WTC11 (cell line): ENCODE measurements around the gene TAOK3. TPM values are rescaled to one million over a fixed set of nuclear protein-coding genes. Genes with fewer than 3 reads are reported as not detected.

Experiments
- ATAC-seq: fragments of 200-7000 bp; cut with Tn5 transposase; 2 replicates; pipeline ENCODE4 v1.10.0; 2021; ENCODE audit warnings: mild to moderate bottlenecking, moderate library complexity
- CTCF ChIA-PET: fragments of 300-600 bp; sonication (Branson Sonifier 250); formaldehyde crosslinking; loops from one replicate; lab custom pipeline; 2021; ENCODE audit warnings: antibody characterized with exemption; lab: Charles Lee
- POLR2A ChIA-PET: fragments of 350-600 bp; sonication (Branson Sonifier 250); formaldehyde crosslinking; loops from one replicate; lab custom pipeline; 2021; ENCODE audit warnings: antibody characterized with exemption; lab: Charles Lee
- DNase-seq: peaks from one replicate; pipeline ENCODE4 v3.0.0; 2021; ENCODE audit warnings: low spot score
- H3K27ac Mint-ChIP-seq: 2 replicates; pipeline ENCODE4 v1.8.0; 2021; ENCODE audit warnings: mixed read lengths
- H3K27me3 Mint-ChIP-seq: 2 replicates; pipeline ENCODE4 v1.8.0; 2021; ENCODE audit warnings: low read depth, mild to moderate bottlenecking, moderate library complexity, mixed read lengths
- H3K36me3 Mint-ChIP-seq: 2 replicates; pipeline ENCODE4 v1.8.0; 2021; ENCODE audit warnings: mixed read lengths
- H3K4me1 Mint-ChIP-seq: 2 replicates; pipeline ENCODE4 v1.8.0; 2022; ENCODE audit warnings: mixed read lengths
- H3K4me3 Mint-ChIP-seq: 2 replicates; pipeline ENCODE4 v1.8.0; 2021; ENCODE audit warnings: mild to moderate bottlenecking, moderate library complexity, mixed read lengths
- H3K9me3 Mint-ChIP-seq: 2 replicates; pipeline ENCODE4 v1.8.0; 2021; ENCODE audit warnings: mixed read lengths
- EMX1 ChIP-seq: fragments of 250-450 bp; sonication (Bioruptor Pico); IDR thresholded peaks from 2 replicates; pipeline ENCODE4 v1.8.0; 2021; ENCODE audit warnings: mild to moderate bottlenecking
- ETV6 ChIP-seq: sonication (generic); formaldehyde crosslinking; IDR thresholded peaks from 2 replicates; pipeline ENCODE4 v1.8.1; 2022; ENCODE audit warnings: mild to moderate bottlenecking, missing genetic modification reagents
- FOXJ3 ChIP-seq: sonication (generic); formaldehyde crosslinking; IDR thresholded peaks from 2 replicates; pipeline ENCODE4 v1.9.0; 2021; ENCODE audit warnings: missing genetic modification reagents, mild to moderate bottlenecking, borderline replicate concordance
- FOXP1 ChIP-seq: sonication (generic); formaldehyde crosslinking; IDR thresholded peaks from 2 replicates; pipeline ENCODE4 v1.8.0; 2022; ENCODE audit warnings: missing genetic modification reagents, mild to moderate bottlenecking, moderate library complexity, borderline replicate concordance
- JUN ChIP-seq: sonication (generic); formaldehyde crosslinking; IDR thresholded peaks from 2 replicates; pipeline ENCODE4 v1.8.0; 2023; ENCODE audit warnings: mild to moderate bottlenecking, missing genetic modification reagents
- NFATC4 ChIP-seq: fragments of 250-450 bp; sonication (Bioruptor Pico); IDR thresholded peaks from 2 replicates; pipeline ENCODE4 v1.9.0; 2021; ENCODE audit warnings: mild to moderate bottlenecking
- NFYB ChIP-seq: sonication (generic); formaldehyde crosslinking; conservative IDR thresholded peaks from 2 replicates; pipeline ENCODE4 v1.8.0; 2022; ENCODE audit warnings: low read depth, missing genetic modification reagents
- OVOL2 ChIP-seq: fragments of 250-450 bp; sonication (Bioruptor Pico); IDR thresholded peaks from 2 replicates; pipeline ENCODE4 v1.9.0; 2021; ENCODE audit warnings: mild to moderate bottlenecking, borderline replicate concordance
- RELA ChIP-seq: sonication (generic); formaldehyde crosslinking; IDR thresholded peaks from 2 replicates; pipeline ENCODE4 v1.8.1; 2022; ENCODE audit warnings: missing genetic modification reagents, mild to moderate bottlenecking, borderline replicate concordance
- SOX15 ChIP-seq: fragments of 250-450 bp; sonication (Bioruptor Pico); IDR thresholded peaks from 2 replicates; pipeline ENCODE4 v1.9.0; 2021; ENCODE audit warnings: mild to moderate bottlenecking
- TEAD4 ChIP-seq: sonication (generic); formaldehyde crosslinking; IDR thresholded peaks from 2 replicates; pipeline ENCODE4 v1.8.0; 2022; ENCODE audit warnings: mild to moderate bottlenecking, missing genetic modification reagents
- ZBTB21 ChIP-seq: sonication (generic); formaldehyde crosslinking; IDR thresholded peaks from 2 replicates; pipeline ENCODE4 v1.8.1; 2023; ENCODE audit warnings: mild to moderate bottlenecking, missing genetic modification reagents, borderline replicate concordance
- ZNF416 ChIP-seq: fragments of 250-450 bp; sonication (Bioruptor Pico); IDR thresholded peaks from 2 replicates; pipeline ENCODE4 v1.9.0; 2021; ENCODE audit warnings: mild to moderate bottlenecking, inconsistent platforms
- ZNF671 ChIP-seq: fragments of 250-450 bp; sonication (Bioruptor Pico); IDR thresholded peaks from 2 replicates; pipeline ENCODE4 v1.8.0; 2021; ENCODE audit warnings: mild to moderate bottlenecking
- total RNA-seq: library from RNA; stranded (reverse); gene quantifications from 3 replicates; pipeline ENCODE4 v1.2.3, GENCODE V29; 2021
- TF ChIP-seq, protein P1 (sequence below): fragments of 200-600 bp; IDR thresholded peaks from 2 replicates; pipeline ENCODE4 v1.8.0; 2022; ENCODE audit warnings: antibody characterized with exemption
- TF ChIP-seq, protein P2 (sequence below): sonication (generic); formaldehyde crosslinking; IDR thresholded peaks from 2 replicates; pipeline ENCODE4 v1.8.1; 2022; ENCODE audit warnings: mild to moderate bottlenecking, missing genetic modification reagents, moderate library complexity, borderline replicate concordance
- TF ChIP-seq, protein P3 (sequence below): sonication (generic); formaldehyde crosslinking; IDR thresholded peaks from 2 replicates; pipeline ENCODE4 v1.8.0; 2022; ENCODE audit warnings: mild to moderate bottlenecking, missing genetic modification reagents
- TF ChIP-seq, protein P4 (sequence below): fragments of 250-450 bp; sonication (Bioruptor Pico); IDR thresholded peaks from 2 replicates; pipeline ENCODE4 v1.8.0; 2021; ENCODE audit warnings: mild to moderate bottlenecking
- TF ChIP-seq, protein P5 (sequence below): sonication (generic); formaldehyde crosslinking; IDR thresholded peaks from 2 replicates; pipeline ENCODE4 v1.8.1; 2023; ENCODE audit warnings: mild to moderate bottlenecking, missing genetic modification reagents, moderate library complexity
- TF ChIP-seq, protein P6 (sequence below): sonication (generic); formaldehyde crosslinking; IDR thresholded peaks from 2 replicates; pipeline ENCODE4 v1.8.1; 2022; ENCODE audit warnings: mild to moderate bottlenecking, moderate library complexity, missing genetic modification reagents

Gene TAOK3
- total RNA-seq, 1 experiment from 2014 or later = 13.0 TPM

DNA sequence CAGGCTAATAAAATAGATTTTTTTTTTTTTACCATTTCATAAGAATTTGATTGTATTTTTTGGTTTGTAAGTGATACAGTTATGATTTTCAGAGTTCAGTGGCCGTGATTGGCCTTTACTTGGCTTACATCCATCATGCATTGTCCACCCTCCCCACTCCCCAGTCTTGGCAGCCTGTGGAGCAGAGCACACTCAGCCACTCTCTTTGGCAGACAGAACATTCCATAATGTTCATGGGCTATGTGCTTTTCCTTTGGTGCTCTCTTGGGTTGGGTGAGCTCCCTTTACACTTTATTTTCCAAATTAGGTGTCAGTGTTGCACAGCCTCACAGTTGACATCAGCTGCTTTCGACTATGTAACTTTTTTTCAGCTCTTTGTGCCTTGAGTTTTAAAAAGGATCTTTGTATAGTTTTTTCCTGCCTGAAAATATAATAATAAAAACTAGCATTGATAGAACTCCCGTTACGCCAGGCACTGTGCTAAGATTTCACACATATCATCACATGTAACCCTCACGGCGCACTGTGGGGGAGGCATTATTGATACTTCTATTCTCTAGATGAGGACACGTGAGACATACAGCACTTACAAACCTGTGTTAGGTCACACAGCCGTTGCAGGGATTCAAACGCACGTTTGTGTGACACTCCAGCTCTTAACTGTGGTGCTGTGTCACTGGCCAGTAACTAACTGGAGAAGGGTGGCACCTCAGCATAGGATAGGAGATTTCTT, 25.2 kb upstream of the TAOK3 start (continued):
- TF ChIP-seq RELA (CRISPR knock-in tag) = no peak
- TF ChIP-seq ZBTB21 = no peak
- TF ChIP-seq, protein P1, sequence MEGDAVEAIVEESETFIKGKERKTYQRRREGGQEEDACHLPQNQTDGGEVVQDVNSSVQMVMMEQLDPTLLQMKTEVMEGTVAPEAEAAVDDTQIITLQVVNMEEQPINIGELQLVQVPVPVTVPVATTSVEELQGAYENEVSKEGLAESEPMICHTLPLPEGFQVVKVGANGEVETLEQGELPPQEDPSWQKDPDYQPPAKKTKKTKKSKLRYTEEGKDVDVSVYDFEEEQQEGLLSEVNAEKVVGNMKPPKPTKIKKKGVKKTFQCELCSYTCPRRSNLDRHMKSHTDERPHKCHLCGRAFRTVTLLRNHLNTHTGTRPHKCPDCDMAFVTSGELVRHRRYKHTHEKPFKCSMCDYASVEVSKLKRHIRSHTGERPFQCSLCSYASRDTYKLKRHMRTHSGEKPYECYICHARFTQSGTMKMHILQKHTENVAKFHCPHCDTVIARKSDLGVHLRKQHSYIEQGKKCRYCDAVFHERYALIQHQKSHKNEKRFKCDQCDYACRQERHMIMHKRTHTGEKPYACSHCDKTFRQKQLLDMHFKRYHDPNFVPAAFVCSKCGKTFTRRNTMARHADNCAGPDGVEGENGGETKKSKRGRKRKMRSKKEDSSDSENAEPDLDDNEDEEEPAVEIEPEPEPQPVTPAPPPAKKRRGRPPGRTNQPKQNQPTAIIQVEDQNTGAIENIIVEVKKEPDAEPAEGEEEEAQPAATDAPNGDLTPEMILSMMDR = no peak
- no peak for TF ChIP-seq FOXJ3

DNA sequence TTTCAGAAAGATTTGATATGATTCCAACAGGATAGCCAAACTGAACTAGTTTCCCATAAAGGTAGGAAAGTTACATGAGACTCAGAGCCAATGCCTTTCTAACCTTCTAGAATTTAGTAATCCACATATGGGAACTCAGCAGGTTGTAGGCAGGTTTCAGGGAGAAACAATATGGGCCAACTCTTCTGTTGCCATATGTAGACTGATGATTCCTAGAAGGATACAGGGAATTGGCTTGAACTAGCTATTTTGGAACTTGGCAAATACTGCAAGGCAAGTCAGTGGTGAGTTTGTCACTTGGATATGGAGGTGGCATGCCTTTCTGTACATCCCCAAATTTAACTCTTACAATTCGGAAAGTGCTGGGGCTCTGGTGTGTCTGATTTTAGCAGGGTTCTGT, 19.1 kb upstream of the TAOK3 start:
- no peak overlapping the region for H3K27ac Mint-ChIP-seq
- POLR2A ChIA-PET = no interaction called here
- CTCF ChIA-PET = interaction anchor here (1.7 to 2.8 kb wide), 2 partner anchors 14 to 15 kb away, joined by 6 to 21 read pairs; partner anchors contain the start of gene SUDS3
- ATAC-seq (no peak), DNase-seq (no peak)
- no peaks in the 10 kb centered on the region for H3K4me1 Mint-ChIP-seq
- no peaks in the 10 kb centered on the region for H3K9me3 Mint-ChIP-seq
- TF ChIP-seq, protein P2, sequence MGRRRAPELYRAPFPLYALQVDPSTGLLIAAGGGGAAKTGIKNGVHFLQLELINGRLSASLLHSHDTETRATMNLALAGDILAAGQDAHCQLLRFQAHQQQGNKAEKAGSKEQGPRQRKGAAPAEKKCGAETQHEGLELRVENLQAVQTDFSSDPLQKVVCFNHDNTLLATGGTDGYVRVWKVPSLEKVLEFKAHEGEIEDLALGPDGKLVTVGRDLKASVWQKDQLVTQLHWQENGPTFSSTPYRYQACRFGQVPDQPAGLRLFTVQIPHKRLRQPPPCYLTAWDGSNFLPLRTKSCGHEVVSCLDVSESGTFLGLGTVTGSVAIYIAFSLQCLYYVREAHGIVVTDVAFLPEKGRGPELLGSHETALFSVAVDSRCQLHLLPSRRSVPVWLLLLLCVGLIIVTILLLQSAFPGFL = no peak
- TF ChIP-seq ETV6 (CRISPR knock-in tag) (no peak), FOXP1 (CRISPR knock-in tag) (no peak), SOX15 (no peak), NFATC4 (CRISPR knock-in tag) (no peak), JUN (CRISPR knock-in tag) (no peak), ZNF416 (CRISPR knock-in tag) (no peak), OVOL2 (CRISPR knock-in tag) (no peak), EMX1 (CRISPR knock-in tag) (no peak), ZNF671 (CRISPR knock-in tag) (no peak), TEAD4 (CRISPR knock-in tag) (no peak), NFYB (CRISPR knock-in tag) (no peak)
- TF ChIP-seq, protein P3, sequence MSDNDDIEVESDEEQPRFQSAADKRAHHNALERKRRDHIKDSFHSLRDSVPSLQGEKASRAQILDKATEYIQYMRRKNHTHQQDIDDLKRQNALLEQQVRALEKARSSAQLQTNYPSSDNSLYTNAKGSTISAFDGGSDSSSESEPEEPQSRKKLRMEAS (CRISPR knock-in tag) = no peak
- TF ChIP-seq, protein P4, sequence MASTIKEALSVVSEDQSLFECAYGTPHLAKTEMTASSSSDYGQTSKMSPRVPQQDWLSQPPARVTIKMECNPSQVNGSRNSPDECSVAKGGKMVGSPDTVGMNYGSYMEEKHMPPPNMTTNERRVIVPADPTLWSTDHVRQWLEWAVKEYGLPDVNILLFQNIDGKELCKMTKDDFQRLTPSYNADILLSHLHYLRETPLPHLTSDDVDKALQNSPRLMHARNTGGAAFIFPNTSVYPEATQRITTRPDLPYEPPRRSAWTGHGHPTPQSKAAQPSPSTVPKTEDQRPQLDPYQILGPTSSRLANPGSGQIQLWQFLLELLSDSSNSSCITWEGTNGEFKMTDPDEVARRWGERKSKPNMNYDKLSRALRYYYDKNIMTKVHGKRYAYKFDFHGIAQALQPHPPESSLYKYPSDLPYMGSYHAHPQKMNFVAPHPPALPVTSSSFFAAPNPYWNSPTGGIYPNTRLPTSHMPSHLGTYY (CRISPR knock-in tag) = no peak
- TF ChIP-seq, protein P5, sequence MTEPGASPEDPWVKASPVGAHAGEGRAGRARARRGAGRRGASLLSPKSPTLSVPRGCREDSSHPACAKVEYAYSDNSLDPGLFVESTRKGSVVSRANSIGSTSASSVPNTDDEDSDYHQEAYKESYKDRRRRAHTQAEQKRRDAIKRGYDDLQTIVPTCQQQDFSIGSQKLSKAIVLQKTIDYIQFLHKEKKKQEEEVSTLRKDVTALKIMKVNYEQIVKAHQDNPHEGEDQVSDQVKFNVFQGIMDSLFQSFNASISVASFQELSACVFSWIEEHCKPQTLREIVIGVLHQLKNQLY (CRISPR knock-in tag) = no peak
- TF ChIP-seq, protein P6, sequence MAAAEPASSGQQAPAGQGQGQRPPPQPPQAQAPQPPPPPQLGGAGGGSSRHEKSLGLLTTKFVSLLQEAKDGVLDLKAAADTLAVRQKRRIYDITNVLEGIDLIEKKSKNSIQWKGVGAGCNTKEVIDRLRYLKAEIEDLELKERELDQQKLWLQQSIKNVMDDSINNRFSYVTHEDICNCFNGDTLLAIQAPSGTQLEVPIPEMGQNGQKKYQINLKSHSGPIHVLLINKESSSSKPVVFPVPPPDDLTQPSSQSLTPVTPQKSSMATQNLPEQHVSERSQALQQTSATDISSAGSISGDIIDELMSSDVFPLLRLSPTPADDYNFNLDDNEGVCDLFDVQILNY (CRISPR knock-in tag) = no peak
- no peak overlapping the region for H3K4me3 Mint-ChIP-seq
- no peaks in the 10 kb centered on the region for H3K27me3 Mint-ChIP-seq
- peaks cover 88% of the 10 kb centered on the region for H3K36me3 Mint-ChIP-seq
